Urinary bladder (tissue), 4 donors: ENCODE measurements around the gene ABCA1. TPM values are rescaled to one million over a fixed set of nuclear protein-coding genes. Genes with fewer than 3 reads are reported as not detected.

Experiments
- DNase-seq: peaks from one replicate; pipeline ENCODE4 v3.0.0-alpha.2; 2015; ENCODE audit errors: extremely low spot score
- H3K27ac ChIP-seq: one replicate; pipeline ENCODE4 v1.5.1; 2013; ENCODE audit warnings: low read depth, mild to moderate bottlenecking, moderate library complexity
- H3K36me3 ChIP-seq: one replicate; pipeline ENCODE4 v1.6.1; 2013; ENCODE audit warnings: mild to moderate bottlenecking, moderate library complexity; ENCODE audit not compliant: insufficient read depth
- H3K4me1 ChIP-seq: one replicate; pipeline ENCODE4 v1.6.1; 2013; ENCODE audit warnings: mild to moderate bottlenecking, moderate library complexity; ENCODE audit not compliant: insufficient read depth
- H3K4me3 ChIP-seq: one replicate; pipeline ENCODE4 v1.5.1; 2013; ENCODE audit warnings: low read depth, low read length
- WGBS: extraction: QIAGEN DNeasy Blood & Tissue Kit; methylation state at CpG from one replicate; pipeline ENCODE4 v1.1.7; 2013; 5-methylcytosine and 5-hydroxymethylcytosine counted together
- polyA plus RNA-seq: library from polyadenylated mRNA; stranded (reverse); fragments of 200-250 nt; gene quantifications from one replicate; pipeline ENCODE4 v1.2.3, GENCODE V29; 2013
- total RNA-seq: library from RNA; depleted of rRNA; stranded (reverse); fragments of >200 nt; gene quantifications from one replicate; pipeline ENCODE4 v1.2.3, GENCODE V29; 2014
- donor health status: healthy with polysubstance abuse.
- donor health status: healthy.

The ABCA1 gene
- total and polyA plus RNA-seq, 2 donors: 14.2 to 46.9 TPM

DNA sequence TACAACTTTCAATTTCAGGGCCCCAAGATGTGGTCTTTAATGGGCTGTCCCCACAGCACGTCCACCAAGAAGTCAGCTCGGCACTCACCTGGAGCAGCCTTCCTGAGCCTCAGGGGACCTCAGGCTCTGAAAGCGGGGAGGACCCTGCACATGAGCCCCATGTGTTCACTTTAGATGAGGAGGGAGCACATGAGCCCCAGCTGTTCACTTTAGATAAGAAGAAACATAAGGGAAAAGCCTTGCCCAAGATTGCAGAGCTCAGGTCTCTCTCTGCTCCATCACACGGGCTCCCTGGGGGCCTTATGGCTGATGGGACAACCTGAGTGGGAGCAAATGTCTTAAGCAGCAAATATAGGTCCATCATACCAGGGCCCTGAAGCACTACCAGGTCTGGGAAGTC is 107.6 kb downstream of the ABCA1 start:
- H3K4me1 ChIP-seq: no peaks in the 10 kb centered on the region
- no peak overlapping the region for H3K4me3 ChIP-seq
- no peak for DNase-seq
- peaks cover 17% of the 10 kb centered on the region for H3K36me3 ChIP-seq
- no peak overlapping the region for H3K27ac ChIP-seq
- 91% methylated on average over 4 of the region's 4 CpGs for WGBS

DNA sequence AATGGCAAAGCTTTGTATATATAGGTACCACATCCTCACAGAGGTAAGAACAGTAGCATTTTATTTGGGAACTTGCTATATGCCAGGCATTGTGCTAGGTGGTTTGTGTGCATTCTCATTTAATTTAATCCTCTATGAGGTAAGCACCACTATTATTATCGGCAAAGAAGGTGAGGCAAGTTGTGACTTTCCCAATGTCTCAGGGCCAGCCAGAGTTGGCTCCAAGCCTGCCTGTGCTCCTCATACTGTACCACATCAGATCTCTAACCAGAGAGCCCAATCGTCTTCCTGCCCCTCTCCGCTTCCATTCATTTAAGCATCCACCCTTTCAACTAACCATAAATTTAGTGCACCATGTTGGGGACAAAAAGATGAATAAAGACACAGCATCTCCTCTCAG is 108.9 kb downstream of the ABCA1 start:
- H3K4me3 ChIP-seq: no peak overlapping the region
- peaks cover 15% of the 10 kb centered on the region for H3K36me3 ChIP-seq
- no peaks in the 10 kb centered on the region for H3K4me1 ChIP-seq
- H3K27ac ChIP-seq: no peak overlapping the region
- no peak for DNase-seq
- WGBS: 88% methylated on average over 3 of the region's 3 CpGs

- Histone ChIP-seq H3K4me1 (no peaks in the 10 kb centered on the region), H3K36me3 (peaks cover 18% of the 10 kb centered on the region), H3K4me3 (no peak overlapping the region), H3K27ac (no peak overlapping the region)
- WGBS: 83% methylated on average over 7 of the region's 7 CpGs
- no peak for DNase-seq
These were observed 110.5 kb downstream of the ABCA1 start for GRCh38 chr9:104817437-104817836.

- Histone ChIP-seq H3K36me3 (peaks cover 16% of the 10 kb centered on the region), H3K27ac (no peak overlapping the region), H3K4me3 (no peak overlapping the region), H3K4me1 (no peaks in the 10 kb centered on the region)
- DNase-seq: no peak
- WGBS: 97% methylated on average over 7 of the region's 7 CpGs
These were observed 111.9 kb downstream of the ABCA1 start for GRCh38 chr9:104815851-104816565.

DNA sequence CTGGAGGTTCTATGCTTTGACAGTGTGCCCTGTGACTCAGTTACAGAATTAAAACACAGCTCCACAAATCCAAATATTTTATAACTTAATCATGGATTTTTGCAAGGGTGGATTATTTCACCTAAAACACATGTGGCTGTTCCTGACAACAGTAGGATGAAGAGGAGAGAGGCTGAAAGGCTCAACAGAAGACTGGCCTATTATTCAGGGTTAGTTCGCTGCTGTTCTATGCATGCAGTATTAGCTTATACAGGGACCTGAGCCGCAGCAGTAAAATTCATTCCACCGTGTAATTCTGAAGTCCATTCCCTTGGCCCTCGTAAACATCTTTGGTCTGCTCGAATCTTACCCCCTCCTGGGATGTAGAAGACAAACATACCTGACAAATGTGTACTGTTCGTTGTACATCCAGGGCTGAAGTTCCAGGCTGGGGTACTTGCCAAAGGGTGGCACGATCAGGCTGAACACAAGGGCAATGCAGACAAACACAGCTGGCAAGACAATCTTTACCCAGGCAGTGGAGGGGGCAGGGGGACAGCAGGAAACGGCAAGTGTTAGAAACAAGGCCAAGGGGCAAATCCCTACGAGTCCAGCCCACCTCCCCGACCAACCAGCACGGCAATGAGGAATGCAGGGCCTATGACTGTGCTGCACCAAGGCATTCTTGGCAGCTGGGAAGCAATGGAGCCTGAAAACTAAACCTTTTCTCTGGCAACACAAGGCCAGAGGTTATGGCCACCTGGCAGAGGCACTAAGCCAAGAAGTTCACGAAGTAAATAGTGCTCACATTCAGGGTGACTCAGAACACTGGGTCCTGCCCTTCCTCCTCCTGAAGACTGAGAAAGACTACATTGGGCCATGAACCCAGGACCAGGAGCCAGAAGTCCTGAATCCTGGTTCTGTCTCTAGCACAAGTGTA is 117.3 kb downstream of the ABCA1 start:
- DNase-seq: no peak
- no peak overlapping the region for H3K4me3 ChIP-seq
- WGBS: 49% methylated on average over 12 of the region's 12 CpGs
- H3K36me3 ChIP-seq: peaks cover 9% of the 10 kb centered on the region
- H3K27ac ChIP-seq: no peak overlapping the region
- no peaks in the 10 kb centered on the region for H3K4me1 ChIP-seq

GRCh38 chr9:104808035-104808614 is 119.8 kb downstream of the ABCA1 start:
- peaks cover 8% of the 10 kb centered on the region for H3K36me3 ChIP-seq
- H3K4me1 ChIP-seq: no peaks in the 10 kb centered on the region
- DNase-seq: no peak
- 42% methylated on average over 3 of the region's 3 CpGs for WGBS
- H3K27ac ChIP-seq: no peak overlapping the region
- H3K4me3 ChIP-seq: no peak overlapping the region

DNA sequence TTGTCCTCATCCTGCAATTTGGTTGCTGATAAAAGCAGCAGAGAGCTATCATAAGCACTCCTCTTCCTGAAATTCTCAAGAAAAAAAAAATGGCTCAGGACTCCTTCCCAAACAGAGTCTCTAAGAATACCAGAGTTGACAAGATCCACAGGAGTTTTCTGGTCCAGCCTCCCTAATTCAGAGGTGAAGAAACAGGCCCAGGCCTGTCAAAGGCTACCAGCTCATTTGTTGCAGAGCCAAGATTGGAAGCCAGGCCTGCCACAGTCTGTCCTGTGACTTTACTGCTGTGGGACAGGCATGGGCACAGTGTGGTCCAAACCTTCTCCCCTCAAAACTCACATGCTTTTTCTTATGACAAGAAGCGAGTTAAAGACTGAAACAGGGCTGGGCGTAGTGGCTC is 122.5 kb downstream of the ABCA1 start:
- WGBS: 98% methylated on average over 2 of the region's 2 CpGs
- no peak for DNase-seq

GRCh38 chr9:104802906-104803305 is 125.0 kb downstream of the ABCA1 start:
- H3K4me1 ChIP-seq: no peaks in the 10 kb centered on the region
- H3K27ac ChIP-seq: no peak overlapping the region
- no peak for DNase-seq
- H3K4me3 ChIP-seq: no peak overlapping the region
- H3K36me3 ChIP-seq: no peaks in the 10 kb centered on the region
- 73% methylated on average over 2 of the region's 2 CpGs for WGBS

More for the DNA sequence above, 122.5 kb downstream of the ABCA1 start:
- Histone ChIP-seq H3K4me1 (no peaks in the 10 kb centered on the region), H3K36me3 (peaks cover 2% of the 10 kb centered on the region), H3K27ac (no peak overlapping the region), H3K4me3 (no peak overlapping the region)

DNA sequence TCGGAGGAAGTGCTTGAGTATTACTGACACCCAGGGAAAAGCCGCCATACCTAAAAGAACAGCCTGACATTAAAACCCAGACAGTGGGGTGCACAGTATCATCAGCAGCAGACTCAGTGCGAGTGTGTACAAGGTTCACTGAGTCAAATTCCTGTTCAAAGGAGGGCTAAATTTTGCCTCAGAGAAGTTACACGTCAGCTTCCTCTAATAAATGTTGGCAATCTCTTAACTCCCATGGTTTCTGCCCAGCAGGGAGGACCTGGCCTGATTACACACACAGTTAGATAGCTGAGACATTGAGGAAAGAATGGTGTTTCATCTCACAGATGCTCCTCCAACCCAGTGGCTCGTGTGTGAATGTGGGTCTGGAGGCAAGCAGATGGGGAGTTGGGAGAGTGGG is 125.8 kb downstream of the ABCA1 start:
- Histone ChIP-seq H3K4me1 (no peaks in the 10 kb centered on the region), H3K27ac (no peak overlapping the region), H3K36me3 (no peaks in the 10 kb centered on the region), H3K4me3 (no peak overlapping the region)
- WGBS: 89% methylated on average over 5 of the region's 5 CpGs
- no peak for DNase-seq

- WGBS: 91% methylated on average over 7 of the region's 7 CpGs
- no peaks in the 10 kb centered on the region for H3K4me1 ChIP-seq
- H3K4me3 ChIP-seq: no peak overlapping the region
- no peak for DNase-seq
- peaks cover 4% of the 10 kb centered on the region for H3K36me3 ChIP-seq
- no peak overlapping the region for H3K27ac ChIP-seq
These were observed 127.7 kb downstream of the ABCA1 start for GRCh38 chr9:104800068-104800785.

DNA sequence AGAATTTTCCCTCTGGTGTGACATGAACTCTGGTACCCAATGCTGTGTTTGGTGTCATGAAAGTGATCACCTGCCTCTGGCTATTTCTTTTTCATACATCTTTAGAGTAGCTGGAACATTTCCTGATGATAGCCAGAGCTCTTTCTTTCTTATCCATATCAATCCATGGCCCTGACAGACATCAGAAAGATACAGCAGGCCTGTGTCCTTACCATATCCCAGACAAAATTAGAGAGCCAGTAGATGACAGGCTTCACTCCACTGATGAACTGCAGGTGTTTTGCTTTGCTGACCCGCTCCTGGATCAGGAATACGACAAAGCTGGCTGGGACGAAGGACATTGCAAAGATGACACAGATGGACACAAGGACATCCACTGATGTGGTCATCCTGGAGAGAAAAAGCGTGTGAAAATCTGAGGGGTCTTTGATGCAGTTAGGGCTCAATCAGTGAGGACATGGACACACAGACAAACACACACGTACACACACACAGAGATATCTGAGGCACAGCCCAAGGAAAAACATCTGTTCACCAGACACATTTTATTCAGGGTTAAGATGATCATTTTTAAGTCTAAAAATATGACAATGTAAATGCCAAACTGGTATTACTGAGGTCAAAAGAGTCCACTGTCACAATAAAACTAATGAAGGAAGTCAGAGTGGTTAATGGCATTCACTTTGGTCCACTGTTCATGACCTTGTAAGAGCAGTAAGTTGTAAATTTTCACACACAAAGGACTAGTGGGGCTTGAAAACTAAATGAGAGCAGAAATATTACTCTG is 129.6 kb downstream of the ABCA1 start:
- no peak overlapping the region for H3K27ac ChIP-seq
- 79% methylated on average over 5 of the region's 5 CpGs for WGBS
- DNase-seq: no peak
- no peaks in the 10 kb centered on the region for H3K4me1 ChIP-seq
- H3K4me3 ChIP-seq: no peak overlapping the region
- H3K36me3 ChIP-seq: peaks cover 7% of the 10 kb centered on the region

- Histone ChIP-seq H3K27ac (no peak overlapping the region), H3K4me3 (no peak overlapping the region), H3K36me3 (peaks cover 7% of the 10 kb centered on the region), H3K4me1 (no peaks in the 10 kb centered on the region)
- no peak for DNase-seq
- WGBS: 94% methylated on average over 3 of the region's 3 CpGs
These were observed 132.1 kb downstream of the ABCA1 start for GRCh38 chr9:104795857-104796256.

- H3K36me3 ChIP-seq: peaks cover 7% of the 10 kb centered on the region
- H3K4me1 ChIP-seq: no peaks in the 10 kb centered on the region
- 67% methylated on average over 1 of the region's 1 CpG for WGBS
- H3K4me3 ChIP-seq: no peak overlapping the region
- DNase-seq: no peak
- H3K27ac ChIP-seq: no peak overlapping the region
These were observed 132.9 kb downstream of the ABCA1 start for GRCh38 chr9:104795082-104795481.
